AG09309 (cell line): ENCODE data around the gene ALKBH6.
A peak's percentile ranks its signal among the peaks of the same experiment; 100 is the strongest.

ENCODE experiments used
- DNase-seq: peaks from one replicate; pipeline ENCODE4 v3.0.0-alpha.2; 2010; ENCODE audit warnings: low read depth
- H3K4me3 ChIP-seq: 2 replicates; pipeline ENCODE4 v1.5.1; 2011; ENCODE audit warnings: mild to moderate bottlenecking, low read depth, low read length, moderate library complexity; ENCODE audit not compliant: control insufficient read depth
- TF ChIP-seq, protein P1 (sequence below): IDR thresholded peaks from 2 replicates; pipeline ENCODE4 v1.5.1; 2011; ENCODE audit warnings: mild to moderate bottlenecking, low read depth, low read length, inconsistent platforms; ENCODE audit not compliant: insufficient read depth, control insufficient read depth; ENCODE audit errors: missing control alignments

Gene ALKBH6

GRCh38 chr19:36006955-36007354 lies 7.1 kb downstream of the ALKBH6 start:
- no peak overlapping the region for H3K4me3 ChIP-seq
- no peak for DNase-seq
- TF ChIP-seq, protein P1, sequence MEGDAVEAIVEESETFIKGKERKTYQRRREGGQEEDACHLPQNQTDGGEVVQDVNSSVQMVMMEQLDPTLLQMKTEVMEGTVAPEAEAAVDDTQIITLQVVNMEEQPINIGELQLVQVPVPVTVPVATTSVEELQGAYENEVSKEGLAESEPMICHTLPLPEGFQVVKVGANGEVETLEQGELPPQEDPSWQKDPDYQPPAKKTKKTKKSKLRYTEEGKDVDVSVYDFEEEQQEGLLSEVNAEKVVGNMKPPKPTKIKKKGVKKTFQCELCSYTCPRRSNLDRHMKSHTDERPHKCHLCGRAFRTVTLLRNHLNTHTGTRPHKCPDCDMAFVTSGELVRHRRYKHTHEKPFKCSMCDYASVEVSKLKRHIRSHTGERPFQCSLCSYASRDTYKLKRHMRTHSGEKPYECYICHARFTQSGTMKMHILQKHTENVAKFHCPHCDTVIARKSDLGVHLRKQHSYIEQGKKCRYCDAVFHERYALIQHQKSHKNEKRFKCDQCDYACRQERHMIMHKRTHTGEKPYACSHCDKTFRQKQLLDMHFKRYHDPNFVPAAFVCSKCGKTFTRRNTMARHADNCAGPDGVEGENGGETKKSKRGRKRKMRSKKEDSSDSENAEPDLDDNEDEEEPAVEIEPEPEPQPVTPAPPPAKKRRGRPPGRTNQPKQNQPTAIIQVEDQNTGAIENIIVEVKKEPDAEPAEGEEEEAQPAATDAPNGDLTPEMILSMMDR, result no peak

- TF ChIP-seq, protein P1, result no peak
These were observed 10.7 kb downstream of the ALKBH6 start for GRCh38 chr19:36003284-36003683.

GRCh38 chr19:36001605-36002004 lies 12.4 kb downstream of the ALKBH6 start:
- H3K4me3 ChIP-seq, result no peak overlapping the region
- DNase-seq, result no peak
- TF ChIP-seq, protein P1, result no peak

More at GRCh38 chr19:36003284-36003683, 10.7 kb downstream of the ALKBH6 start:
- H3K4me3 ChIP-seq, result no peak overlapping the region
- DNase-seq, result no peak

- no peak overlapping the region for H3K4me3 ChIP-seq
- DNase-seq, result no peak
- TF ChIP-seq, protein P1, result no peak
These were observed 17.2 kb downstream of the ALKBH6 start for GRCh38 chr19:35996777-35997176.

- peak; percentile 39 for DNase-seq
- H3K4me3 ChIP-seq, result peak within 1 kb of the TSS; percentile 84
- TF ChIP-seq, protein P1, result no peak
These were observed 18.7 kb downstream of the ALKBH6 start, which contains the start of gene SDHAF1 for GRCh38 chr19:35995048-35995993. Gene SDHAF1 (plus strand): TSS chr19:35995188. CDS start chr19:35995275, 87 bp downstream.

- peak overlapping the region; percentile 84 for H3K4me3 ChIP-seq
- no peak for DNase-seq
- TF ChIP-seq, protein P1, result no peak
These were observed 20.0 kb downstream of the ALKBH6 start for GRCh38 chr19:35993923-35994598.
